K562 (cell line): ENCODE data around the gene HDHD5. TPM values are rescaled to one million over a fixed set of nuclear protein-coding genes. Genes with fewer than 3 reads are reported as not detected.
A peak's percentile ranks its signal among the peaks of the same experiment; 100 is the strongest.

Experiments
- BCL6 ChIP-seq: fragments of 250-450 bp; sonication (Bioruptor Pico); IDR thresholded peaks from 2 replicates; pipeline ENCODE4 v1.4.0; 2020
- E2F8 ChIP-seq: fragments of 450-650 bp; IDR thresholded peaks from 2 replicates; pipeline ENCODE4 v1.7.1; 2018; ENCODE audit warnings: mild to moderate bottlenecking, low read depth; ENCODE audit not compliant: partially characterized antibody
- GTF2E2 ChIP-seq: fragments of 200-800 bp; sonication (Bioruptor generic); IDR thresholded peaks from 2 replicates; pipeline ENCODE4 v1.6.1; 2016; ENCODE audit warnings: missing genetic modification characterization, missing compliant biosample characterization
- MAZ ChIP-seq, 2 experiments: fragments of 450-650 bp in 1 of 2; sonication (generic) in 1 of 2; formaldehyde crosslinking; IDR thresholded peaks in 1 of 2; conservative IDR thresholded peaks in 1 of 2; 2 replicates each; pipeline versions ENCODE4 v1.4.0 to v1.5.0; 2020; ENCODE audit warnings: mild to moderate bottlenecking in 1 of 2, missing genetic modification reagents in 1 of 2
- MITF ChIP-seq: IDR thresholded peaks from 2 replicates; pipeline ENCODE4 v1.6.1; 2014; ENCODE audit warnings: antibody characterized with exemption
- MYC ChIP-seq, 2 experiments: fragments of 250-450 bp in 1 of 2; sonication (Bioruptor Pico) in 1 of 2; IDR thresholded peaks; 2 replicates each; pipeline versions ENCODE4 v1.5.1 to v1.6.1; 2012 to 2021; ENCODE audit warnings: low read depth in 2 of 2, borderline replicate concordance in 1 of 2, improper control_type of control experiment in 1 of 2, low read length in 1 of 2, mild to moderate bottlenecking in 1 of 2, moderate library complexity in 1 of 2
- RBM17 ChIP-seq: fragments of 200-400 bp; formaldehyde crosslinking; IDR thresholded peaks from 2 replicates; pipeline ENCODE4 v1.6.1; 2017; ENCODE audit warnings: low read depth, mild to moderate bottlenecking, low read length, borderline replicate concordance
- REST ChIP-seq, 2 experiments: fragments of 450-650 bp; formaldehyde crosslinking in 1 of 2; IDR thresholded peaks; 2 replicates each; pipeline versions ENCODE4 v1.4.0 to v1.6.1; 2014 to 2020; ENCODE audit warnings: mild to moderate bottlenecking in 2 of 2, borderline replicate concordance in 1 of 2, low read depth in 1 of 2
- ZFPM2 ChIP-seq: fragments of 250-450 bp; sonication (Bioruptor Pico); IDR thresholded peaks from 2 replicates; pipeline ENCODE4 v1.5.1; 2022; ENCODE audit warnings: mild to moderate bottlenecking
- ZNF639 ChIP-seq, 2 experiments: fragments of 200-800 bp in 1 of 2; sonication (Bioruptor generic) in 1 of 2; sonication (generic) in 1 of 2; formaldehyde crosslinking in 1 of 2; IDR thresholded peaks in 1 of 2; conservative IDR thresholded peaks in 1 of 2; 2 replicates each; pipeline versions ENCODE4 v1.5.0 to v1.6.1; 2016 to 2020; ENCODE audit warnings: missing compliant biosample characterization in 1 of 2, missing genetic modification characterization in 1 of 2, missing genetic modification reagents in 1 of 2
- polyA plus RNA-seq, 8 experiments: library from polyadenylated mRNA; depleted of rRNA in 4 of 8; stranded (reverse) in 5 of 8; unstranded in 3 of 8; fragments of >200 nt; fragmentation: Nextera tagmentation in 2 of 8; fragmentation: Illumina TruSeq in 1 of 8; extraction: Ambion mirVana in 2 of 8; extraction: Trizol in 1 of 8; gene quantifications; 2 replicates each; pipeline versions ENCODE4 v1.2.1 to v1.2.3, GENCODE V29; 2011 to 2014; ENCODE audit warnings: inconsistent platforms in 1 of 8, missing spikeins in 1 of 8
- total RNA-seq, 7 experiments: library from RNA; depleted of rRNA in 6 of 7; stranded (reverse); fragments of >200 nt in 6 of 7; fragmentation: Illumina TruSeq in 2 of 7; extraction: Trizol in 2 of 7; gene quantifications; 2 replicates each; pipeline versions ENCODE4 v1.2.1 to v1.2.3, GENCODE V29; 2011 to 2021; ENCODE audit warnings: low replicate concordance in 1 of 7

Gene HDHD5
- total and polyA plus RNA-seq, 9 of the 15 experiments (the other 6 are each of a cell fraction or from before 2014, with no cell fraction given), result 1.6 to 36.6 (median 24.2) TPM

GRCh38 chr22:17171153-17172028 lies 12.3 kb upstream of the HDHD5 start (continued):
- TF ChIP-seq REST (IDR thresholded peaks at IDR 0.05; ENCODE audit: borderline replicate concordance) (peak; percentile 62), REST (CRISPR knock-in tag; IDR thresholded peaks at IDR 0.05; ENCODE audit: low read depth) (no peak), MYC (IDR thresholded peaks at IDR 0.05; ENCODE audit: low read depth, low read length) (peak; percentile 52), MYC (CRISPR knock-in tag; IDR thresholded peaks at IDR 0.05; ENCODE audit: borderline replicate concordance, low read depth) (no peak), GTF2E2 (tag) (no peak), ZFPM2 (0 out of 2 replicates have a peak, but pooled peaks have one; percentile 83), E2F8 (peak; percentile 63), BCL6 (CRISPR knock-in tag) (no peak), RBM17 (no peak), MITF (no peak), ZNF639 (CRISPR knock-in tag; conservative IDR thresholded peaks at IDR 0.05 in 1 of 2, IDR thresholded peaks at IDR 0.05 in 1 of 2) (no peak; a peak in 1 of 4 replicates), MAZ (CRISPR knock-in tag; conservative IDR thresholded peaks at IDR 0.05 in 1 of 2, IDR thresholded peaks at IDR 0.05 in 1 of 2) (peak; percentile 67 to 94)
